IPS-18c (cell line): ENCODE results near the gene COL23A1.

Experiments used
- H3K4me3 ChIP-seq: 2 replicates; pipeline ENCODE4 v1.7.0; 2013; ENCODE audit warnings: low read depth, mild to moderate bottlenecking, low read length, moderate library complexity; ENCODE audit not compliant: insufficient read depth
- H3K9me3 ChIP-seq: one replicate; pipeline ENCODE4 v1.6.1; 2013; ENCODE audit warnings: mild to moderate bottlenecking, low read length, moderate library complexity; ENCODE audit not compliant: control insufficient read depth, insufficient read depth

Gene COL23A1

DNA sequence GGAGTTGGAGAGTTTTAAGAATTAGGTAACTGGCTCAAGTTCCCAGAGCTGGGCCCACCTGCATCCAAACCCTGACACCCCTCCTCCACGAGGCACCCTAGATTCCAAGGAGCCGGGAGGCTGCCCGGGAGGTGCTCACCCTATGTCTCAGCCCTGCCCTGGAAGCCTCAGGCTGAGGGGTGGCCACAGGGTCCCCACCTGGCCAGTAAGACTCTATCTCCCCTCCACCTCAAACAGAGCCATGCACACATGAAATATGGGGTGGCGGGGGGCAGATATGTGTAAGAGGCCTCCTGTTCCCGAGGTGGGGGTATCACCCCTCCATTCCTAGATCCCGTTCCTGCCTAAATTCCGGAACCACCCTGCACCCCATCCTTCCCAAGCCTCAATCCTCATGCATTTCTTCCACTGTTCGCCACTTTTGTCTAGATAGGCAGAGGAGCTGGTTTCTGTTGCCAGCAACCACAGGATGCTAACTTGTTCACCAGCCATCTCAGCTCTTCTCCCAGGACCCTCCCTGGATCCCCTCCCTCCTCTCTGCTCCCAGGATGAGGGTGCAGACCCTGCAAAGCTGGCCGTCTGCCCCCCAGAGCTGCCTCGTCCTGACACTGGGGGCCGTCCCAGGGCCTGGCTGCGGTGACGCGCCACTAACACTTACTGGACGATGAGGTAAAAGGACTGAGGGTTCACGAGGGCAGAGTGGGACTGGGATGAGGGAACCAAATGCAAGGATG, 44.1 kb downstream of the COL23A1 start:
- no peaks in the 10 kb centered on the region for H3K9me3 ChIP-seq
- H3K4me3 ChIP-seq, result no peak overlapping the region

DNA sequence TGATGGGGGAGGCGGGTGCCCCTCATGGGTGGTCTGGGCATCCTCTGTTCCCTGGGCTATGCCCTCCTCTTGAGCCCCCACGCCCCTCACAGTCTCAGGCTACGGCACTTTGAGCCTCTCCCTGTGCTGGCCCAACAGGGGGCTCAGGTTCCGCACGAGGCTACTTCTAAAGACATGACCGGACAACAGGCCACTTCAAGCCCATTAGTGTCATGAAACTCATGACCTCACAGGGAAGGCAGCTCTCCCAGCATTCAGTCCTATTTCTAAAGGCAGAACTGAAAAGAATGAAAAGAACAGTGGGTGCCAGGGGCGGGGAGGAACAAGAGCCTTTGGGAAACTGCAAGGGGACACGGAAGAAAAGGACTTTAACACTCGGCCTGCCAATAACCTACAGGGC, 45.0 kb downstream of the COL23A1 start:
- no peaks in the 10 kb centered on the region for H3K9me3 ChIP-seq
- H3K4me3 ChIP-seq, result no peak overlapping the region

DNA sequence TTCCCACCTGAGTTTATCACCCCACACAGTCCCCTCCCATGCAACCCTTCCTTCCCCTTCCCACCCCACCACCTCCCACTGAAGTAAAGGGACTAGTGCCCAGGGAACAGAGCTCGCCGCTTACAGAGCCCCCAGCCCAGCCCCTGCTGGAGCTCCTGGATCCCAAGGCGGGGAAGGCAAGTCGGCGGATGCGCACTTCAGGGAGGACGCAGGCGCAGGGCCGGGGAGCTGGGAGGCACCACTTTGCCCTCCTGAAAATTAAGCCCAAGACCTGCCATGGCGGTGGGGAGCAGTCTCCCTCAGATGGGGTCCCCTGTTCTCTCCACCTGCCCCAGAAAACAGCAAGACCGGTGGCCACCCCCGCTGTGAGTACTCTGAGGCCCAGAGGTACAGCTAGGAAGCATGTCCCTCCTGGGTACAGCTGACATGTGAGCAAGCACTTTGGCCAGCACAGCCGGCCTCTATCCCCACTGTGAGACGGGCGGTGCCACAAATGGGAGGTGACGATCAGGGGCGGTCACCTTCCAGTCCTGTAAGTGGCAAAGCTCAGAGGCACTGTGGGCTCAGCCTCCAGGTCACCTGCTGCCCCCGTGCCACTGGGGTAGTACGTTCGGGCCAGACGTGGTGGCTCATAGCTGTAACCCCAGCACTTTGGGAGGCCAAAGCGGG, 45.9 kb downstream of the COL23A1 start:
- no peak overlapping the region for H3K4me3 ChIP-seq
- H3K9me3 ChIP-seq, result no peaks in the 10 kb centered on the region

DNA sequence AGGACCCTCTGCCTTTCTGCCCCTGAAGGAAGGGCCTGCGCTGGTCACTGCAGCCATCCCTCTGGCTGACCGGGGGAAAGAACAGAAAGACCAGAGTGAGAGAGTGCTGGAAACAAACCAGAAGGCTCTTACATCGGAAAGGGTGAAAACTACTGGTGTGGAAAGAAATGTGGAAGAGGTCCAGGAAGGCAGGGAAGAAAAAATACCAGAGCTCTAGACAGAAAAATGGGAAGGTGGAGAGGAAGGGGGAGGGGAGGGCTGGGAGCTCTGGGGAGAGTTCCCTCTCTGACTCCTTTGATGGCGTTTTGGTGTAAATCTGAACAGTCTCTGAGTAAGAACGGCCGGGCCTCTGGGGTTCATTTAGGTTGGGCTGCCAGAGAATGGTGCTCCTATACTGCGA, 47.7 kb downstream of the COL23A1 start:
- Histone ChIP-seq H3K9me3 (no peaks in the 10 kb centered on the region), H3K4me3 (no peak overlapping the region)

DNA sequence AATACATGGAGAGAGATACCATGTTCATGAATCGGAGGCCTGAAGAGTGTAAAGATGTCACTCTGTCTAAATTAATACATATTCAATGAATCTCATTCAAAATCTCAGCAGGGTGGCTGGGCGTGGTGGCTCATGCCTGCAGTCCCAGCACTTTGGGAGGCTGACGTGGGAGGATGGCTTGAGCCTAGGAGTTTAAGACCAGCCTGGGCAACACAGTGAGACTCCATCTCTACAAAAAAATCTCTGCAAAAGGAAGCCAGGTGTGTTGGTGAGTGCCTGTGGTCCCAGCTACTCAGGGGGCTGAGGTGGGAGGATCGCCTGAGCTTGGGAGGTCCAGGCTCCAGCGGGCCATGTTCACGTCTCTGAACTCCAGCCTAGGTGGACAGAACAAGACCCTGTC, 49.7 kb downstream of the COL23A1 start:
- H3K4me3 ChIP-seq, result no peak overlapping the region

DNA sequence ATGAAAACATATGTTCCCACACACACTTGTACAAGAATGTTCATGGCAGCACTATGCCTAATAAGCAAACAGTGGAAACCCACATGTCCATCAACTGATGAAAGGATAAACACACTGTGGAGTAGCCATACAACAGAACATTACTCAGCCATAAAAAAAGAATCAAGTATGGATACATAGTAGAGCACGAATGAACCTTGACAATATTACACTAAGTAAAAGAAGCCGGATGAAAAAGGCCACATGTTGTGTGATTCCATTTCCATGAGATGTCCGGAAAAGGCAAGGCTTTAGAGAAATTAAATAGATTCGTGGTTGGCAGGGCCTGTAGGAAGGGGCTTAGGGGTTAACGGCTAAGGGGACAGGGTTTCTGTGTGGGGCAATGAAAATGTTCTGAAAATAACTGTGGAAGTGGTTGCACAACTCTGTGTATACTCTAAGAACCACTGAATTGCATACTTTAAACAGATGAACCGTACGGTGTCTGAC, 51.4 kb downstream of the COL23A1 start:
- no peaks in the 10 kb centered on the region for H3K9me3 ChIP-seq
- no peak overlapping the region for H3K4me3 ChIP-seq

More for the DNA sequence above, 49.7 kb downstream of the COL23A1 start:
- H3K9me3 ChIP-seq, result no peaks in the 10 kb centered on the region

DNA sequence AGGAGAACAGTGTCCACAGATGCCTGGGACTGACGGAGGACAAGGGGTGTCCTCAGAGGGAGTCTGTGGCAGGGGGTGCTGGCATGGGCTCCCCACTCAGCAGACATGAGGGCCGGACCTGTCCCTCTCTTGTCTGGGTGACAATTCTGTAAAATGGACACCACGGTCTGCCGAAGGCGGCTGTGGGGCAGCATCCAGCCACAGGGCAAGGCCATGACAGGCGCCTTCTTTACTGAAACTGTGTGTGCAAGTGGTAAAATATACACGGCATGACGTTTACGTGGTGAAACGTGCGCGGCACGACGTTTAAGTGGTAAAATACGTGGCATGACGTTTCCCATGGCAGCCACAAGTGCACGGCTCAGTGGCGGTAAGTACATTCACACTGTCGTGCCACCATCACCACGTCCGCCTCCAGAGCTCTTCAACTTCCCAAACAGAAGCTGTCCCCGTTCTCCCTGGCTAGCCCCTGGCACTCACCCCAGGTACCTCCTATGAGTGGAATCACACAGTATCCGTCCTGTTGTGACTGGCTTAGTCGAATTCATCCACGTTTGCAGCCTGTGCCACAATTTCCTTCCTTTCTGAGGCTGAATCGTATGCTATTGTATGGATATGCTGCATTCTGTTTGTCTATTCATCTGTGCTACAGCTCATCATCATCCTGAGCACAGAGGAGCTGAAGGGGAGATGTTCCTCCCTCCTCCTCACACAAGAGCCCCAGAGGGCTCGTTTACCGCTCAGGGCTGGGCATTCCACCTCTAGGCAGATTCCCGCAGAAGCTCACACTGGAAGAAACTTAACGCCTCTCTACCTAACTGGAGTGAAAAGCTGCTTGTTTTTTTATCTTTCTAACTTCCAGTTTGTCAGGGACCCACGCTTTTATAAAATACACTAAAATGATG, 52.5 kb downstream of the COL23A1 start:
- Histone ChIP-seq H3K4me3 (no peak overlapping the region), H3K9me3 (no peaks in the 10 kb centered on the region)

DNA sequence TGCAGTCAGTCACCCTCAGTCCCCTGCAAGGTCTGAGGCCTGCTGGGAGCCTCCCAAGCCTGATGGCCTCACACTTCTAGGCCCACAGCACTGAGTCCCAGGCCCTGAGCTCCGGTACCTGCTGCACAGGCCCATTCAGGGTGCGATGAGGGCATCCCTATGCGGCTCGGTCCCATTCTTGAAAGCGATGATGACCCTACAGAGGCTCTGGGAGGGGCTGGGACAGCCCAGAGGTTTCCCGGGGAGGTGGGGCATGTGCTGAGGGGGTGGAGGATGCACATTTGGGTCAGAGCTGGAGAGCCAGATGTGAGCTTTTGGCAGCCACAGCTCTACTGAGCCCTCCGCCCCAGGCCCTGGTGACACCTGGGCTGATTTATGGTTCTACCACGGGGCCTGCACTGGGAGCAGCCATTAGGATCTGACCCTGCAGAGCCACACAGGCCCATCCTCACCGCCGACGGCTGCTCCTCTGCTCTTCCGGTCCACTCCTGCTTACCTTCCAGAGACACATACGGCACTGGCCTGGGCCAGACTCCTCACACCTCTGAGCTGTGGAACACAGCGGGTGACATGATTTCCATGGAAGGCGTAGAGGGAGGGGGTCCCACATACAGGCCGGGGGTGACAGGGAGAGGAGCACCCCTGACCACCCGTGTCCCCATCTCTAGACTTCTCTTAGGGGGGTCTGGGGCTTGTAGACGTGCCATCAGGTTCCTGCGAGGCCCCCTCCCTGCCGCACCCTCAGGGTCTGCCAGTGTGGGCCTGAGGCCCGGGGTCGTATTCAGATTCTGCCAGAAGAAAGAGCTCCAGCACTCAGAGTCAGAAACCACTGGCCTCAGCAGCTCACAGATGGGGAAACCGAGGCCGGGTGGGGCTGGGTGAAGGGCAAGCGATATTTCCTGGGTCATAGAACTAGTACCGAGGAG, 53.4 kb downstream of the COL23A1 start:
- H3K9me3 ChIP-seq, result no peaks in the 10 kb centered on the region
- no peak overlapping the region for H3K4me3 ChIP-seq

DNA sequence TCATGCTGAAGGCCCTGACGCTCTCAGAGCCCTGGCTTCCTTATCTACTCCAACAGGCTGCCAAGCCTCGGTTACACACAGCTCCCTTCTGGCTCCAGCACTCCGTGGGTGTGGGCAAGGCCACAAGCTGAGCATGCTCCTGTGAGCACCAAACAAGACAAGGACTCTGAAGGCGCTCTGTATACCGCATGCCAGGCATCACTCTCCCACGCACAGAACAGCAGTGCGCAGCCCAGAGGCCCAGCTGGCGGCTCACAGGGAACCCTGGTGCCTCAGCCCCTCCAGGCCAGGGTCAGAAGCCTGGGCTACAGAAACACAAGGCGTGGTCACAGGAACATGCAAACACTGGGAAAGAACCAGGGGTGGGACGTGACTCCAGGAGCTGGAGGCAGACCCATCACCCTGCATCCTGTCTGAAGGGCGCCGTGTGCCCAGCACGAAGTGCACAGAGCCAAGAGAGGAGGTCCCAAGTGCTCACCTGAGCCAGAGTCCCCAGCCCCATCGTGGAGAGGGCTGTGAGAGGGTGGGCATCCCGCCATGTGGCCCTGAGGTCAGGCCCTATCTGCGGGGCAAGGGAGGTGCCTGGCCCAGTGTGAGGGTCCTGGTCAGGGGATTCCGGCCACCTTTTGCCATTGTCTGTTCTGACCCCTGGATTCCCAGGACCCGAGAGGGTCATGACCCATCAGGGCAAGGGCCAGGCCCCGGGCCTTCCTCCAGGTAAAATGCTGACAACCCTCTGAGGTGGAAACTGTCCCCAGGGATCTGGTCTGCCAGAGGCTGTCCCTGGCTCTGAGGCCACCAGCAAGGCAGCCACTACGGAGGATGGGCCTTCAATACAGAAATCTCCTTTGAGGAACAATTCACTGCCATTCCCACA, 54.7 kb downstream of the COL23A1 start:
- Histone ChIP-seq H3K9me3 (no peaks in the 10 kb centered on the region), H3K4me3 (no peak overlapping the region)

DNA sequence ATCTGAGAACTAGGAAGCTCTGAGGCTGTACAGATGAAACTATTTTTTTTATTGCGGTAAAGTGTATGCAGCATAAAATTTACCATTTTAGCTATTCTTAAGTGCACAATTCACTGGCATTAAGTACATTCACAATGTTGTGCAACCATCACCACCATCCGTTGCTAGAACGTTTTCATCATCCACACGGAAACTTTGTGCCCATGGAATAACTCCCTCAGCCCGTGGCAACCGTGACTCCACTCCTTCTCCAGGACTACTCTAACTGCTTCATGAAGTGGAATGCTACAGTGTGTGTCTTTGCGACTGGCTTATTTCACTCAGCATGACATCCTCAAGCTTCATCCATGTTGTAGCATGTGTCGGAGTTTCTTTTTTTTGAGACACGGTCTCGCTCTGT, 57.1 kb downstream of the COL23A1 start:
- Histone ChIP-seq H3K4me3 (no peak overlapping the region), H3K9me3 (no peaks in the 10 kb centered on the region)

DNA sequence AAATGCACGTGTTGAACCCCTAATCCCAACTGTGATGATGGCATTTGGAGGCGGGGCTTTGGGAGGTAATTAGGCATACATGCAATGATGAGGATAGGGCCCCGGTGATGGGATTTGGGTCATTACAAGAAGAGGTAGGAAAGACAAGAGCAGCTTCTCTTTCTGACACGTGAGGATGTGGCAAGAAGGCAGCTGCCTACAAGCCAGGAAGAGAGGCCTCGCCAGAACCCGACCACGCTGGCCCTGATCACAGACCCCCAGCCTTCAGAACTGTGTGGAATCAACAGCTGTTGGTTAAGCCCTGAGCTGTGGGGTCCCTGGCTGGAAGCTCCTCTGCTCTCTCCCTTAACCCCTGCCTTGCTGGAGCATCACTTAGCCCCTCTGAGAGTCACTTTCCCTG, 57.5 kb downstream of the COL23A1 start:
- H3K9me3 ChIP-seq, result no peaks in the 10 kb centered on the region
- H3K4me3 ChIP-seq, result no peak overlapping the region

DNA sequence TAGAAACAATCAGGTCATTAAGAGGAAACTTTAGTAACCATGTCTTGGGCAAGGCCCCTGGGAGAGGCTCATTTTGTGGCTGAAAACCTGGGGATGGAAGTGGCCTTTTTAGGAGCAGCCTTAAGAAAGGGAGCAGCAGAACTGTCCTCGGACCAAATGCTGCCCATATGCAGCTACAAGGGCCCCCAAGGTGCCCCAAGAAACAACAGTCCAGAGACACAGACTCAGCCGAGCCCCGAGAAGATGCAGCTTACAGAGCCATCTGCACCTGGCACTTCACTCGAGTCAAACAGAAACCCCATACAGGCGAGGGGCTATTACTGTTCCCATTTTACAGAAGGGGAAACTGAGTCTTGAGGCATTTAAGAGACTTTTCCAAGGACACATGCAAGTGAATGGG, 58.0 kb downstream of the COL23A1 start:
- H3K4me3 ChIP-seq, result no peak overlapping the region

DNA sequence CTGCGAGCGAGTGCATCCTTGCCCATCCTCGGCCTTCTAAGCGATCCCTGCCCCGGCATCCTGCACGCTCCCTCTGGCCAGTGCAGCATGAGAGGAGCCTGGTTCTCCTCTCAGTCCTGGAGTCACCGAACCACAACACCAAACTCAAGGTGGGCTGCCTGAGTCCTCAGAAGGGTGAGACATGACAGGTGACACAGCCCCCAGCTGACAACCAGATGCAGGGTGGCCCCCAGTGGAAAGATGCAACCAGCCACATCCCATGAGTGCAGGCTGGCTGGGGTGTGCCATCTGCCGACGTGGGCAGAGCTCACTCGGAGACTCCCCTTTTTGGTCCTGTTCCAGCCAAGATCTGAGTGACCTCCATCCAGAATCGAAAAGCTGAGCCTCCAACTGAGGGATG, 58.4 kb downstream of the COL23A1 start:
- peaks cover 2% of the 10 kb centered on the region for H3K9me3 ChIP-seq
- no peak overlapping the region for H3K4me3 ChIP-seq

More for the DNA sequence above, 58.0 kb downstream of the COL23A1 start:
- H3K9me3 ChIP-seq, result no peaks in the 10 kb centered on the region

DNA sequence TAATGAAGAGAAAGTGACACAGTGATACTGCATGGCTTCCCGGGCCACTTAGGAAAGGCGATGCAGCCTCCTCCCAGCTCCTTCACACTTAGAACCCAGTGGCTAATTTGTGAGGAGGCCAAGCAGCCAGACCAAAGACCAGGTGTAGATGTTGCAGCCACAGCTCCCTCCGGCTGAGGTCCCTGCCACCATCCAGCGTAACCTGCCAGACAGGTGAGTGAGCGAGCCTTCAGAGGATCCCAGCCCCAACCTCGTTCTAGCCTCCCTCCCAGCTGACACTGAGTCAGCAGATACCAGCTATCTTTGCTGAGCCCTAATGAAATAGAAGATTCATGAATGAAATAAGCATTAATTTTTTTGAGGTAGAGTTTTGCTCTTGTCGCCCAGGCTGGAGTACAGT, 59.7 kb downstream of the COL23A1 start:
- Histone ChIP-seq H3K9me3 (peaks cover 2% of the 10 kb centered on the region), H3K4me3 (no peak overlapping the region)

DNA sequence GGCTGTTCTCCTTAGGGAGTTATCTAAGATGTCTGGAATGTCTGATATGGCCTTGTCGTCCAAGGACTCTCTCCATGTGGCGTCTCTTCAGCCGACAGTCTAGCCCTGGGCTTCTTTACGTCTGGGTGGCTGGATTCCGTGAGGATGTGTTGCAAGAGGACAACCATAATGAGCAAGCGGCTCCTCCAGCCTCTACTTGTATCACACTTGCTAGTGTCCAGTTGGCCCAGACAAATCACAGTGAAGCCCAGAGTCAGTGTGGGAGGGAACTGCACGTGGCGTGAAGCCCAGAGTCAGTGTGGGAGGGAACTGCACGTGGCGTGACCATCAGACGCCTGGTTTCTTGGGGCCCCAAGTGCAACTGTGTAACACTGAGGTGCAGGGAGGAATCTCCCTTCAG, 61.1 kb downstream of the COL23A1 start:
- Histone ChIP-seq H3K9me3 (peaks cover 4% of the 10 kb centered on the region), H3K4me3 (no peak overlapping the region)
